PC-9 (cell line): Measurements from ENCODE around the gene ABCB9.

Experiments
- EZH2 ChIP-seq: fragments of 200-600 bp; sonication (generic); IDR thresholded peaks from 2 replicates; pipeline ENCODE4 v1.8.0; 2017; ENCODE audit warnings: antibody characterized with exemption, low read depth
- TF ChIP-seq, protein P1 (sequence below): fragments of 200-600 bp; sonication (generic); conservative IDR thresholded peaks from 2 replicates; pipeline ENCODE4 v1.6.1; 2017; ENCODE audit warnings: mixed run types, antibody characterized with exemption, mild to moderate bottlenecking, moderate library complexity

DNA sequence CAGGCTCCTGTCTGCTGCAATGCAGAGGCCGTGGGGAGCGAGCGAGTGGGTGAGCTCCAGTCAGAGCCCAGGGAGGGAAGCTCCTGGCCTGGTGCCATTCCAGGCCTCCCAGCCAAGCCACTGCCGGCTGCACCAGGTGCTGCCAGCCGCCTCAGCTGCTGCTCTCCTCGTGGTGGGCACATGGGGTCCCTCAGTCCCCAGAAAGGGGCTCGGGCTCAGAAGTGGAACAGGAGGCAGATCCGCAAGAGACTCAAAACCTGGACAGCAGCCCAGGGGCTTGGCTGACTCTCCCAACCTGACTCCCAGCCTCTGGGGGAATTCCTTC is 2.4 kb downstream of the ABCB9 start:
- TF ChIP-seq, protein P1, sequence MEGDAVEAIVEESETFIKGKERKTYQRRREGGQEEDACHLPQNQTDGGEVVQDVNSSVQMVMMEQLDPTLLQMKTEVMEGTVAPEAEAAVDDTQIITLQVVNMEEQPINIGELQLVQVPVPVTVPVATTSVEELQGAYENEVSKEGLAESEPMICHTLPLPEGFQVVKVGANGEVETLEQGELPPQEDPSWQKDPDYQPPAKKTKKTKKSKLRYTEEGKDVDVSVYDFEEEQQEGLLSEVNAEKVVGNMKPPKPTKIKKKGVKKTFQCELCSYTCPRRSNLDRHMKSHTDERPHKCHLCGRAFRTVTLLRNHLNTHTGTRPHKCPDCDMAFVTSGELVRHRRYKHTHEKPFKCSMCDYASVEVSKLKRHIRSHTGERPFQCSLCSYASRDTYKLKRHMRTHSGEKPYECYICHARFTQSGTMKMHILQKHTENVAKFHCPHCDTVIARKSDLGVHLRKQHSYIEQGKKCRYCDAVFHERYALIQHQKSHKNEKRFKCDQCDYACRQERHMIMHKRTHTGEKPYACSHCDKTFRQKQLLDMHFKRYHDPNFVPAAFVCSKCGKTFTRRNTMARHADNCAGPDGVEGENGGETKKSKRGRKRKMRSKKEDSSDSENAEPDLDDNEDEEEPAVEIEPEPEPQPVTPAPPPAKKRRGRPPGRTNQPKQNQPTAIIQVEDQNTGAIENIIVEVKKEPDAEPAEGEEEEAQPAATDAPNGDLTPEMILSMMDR: no peak
- no peak for TF ChIP-seq EZH2
